CD8-positive, alpha-beta memory T cell (primary cell): ENCODE results near the gene ANKRD29. TPM values are rescaled to one million over a fixed set of nuclear protein-coding genes. Genes with fewer than 3 reads are reported as not detected.
A peak's percentile ranks its signal among the peaks of the same experiment; 100 is the strongest.
"Not testable (repeated sequence)": the region's sequence is repeated elsewhere in the genome, so short reads cannot be mapped to it uniquely, and the experiment has no call there.

Experiments used
- CTCF ChIA-PET: fragments of 350-600 bp; sonication (Branson Sonifier 250); formaldehyde crosslinking; loops from one replicate; lab custom pipeline; 2021; ENCODE audit warnings: antibody characterized with exemption; lab: Charles Lee
- POLR2A ChIA-PET: fragments of 350-600 bp; sonication (Branson Sonifier 250); formaldehyde crosslinking; loops from one replicate; lab custom pipeline; 2021; ENCODE audit warnings: antibody characterized with exemption; lab: Charles Lee
- DNase-seq, 5 donors: peaks; one replicate each; pipeline versions ENCODE4 v3.0.0 to v3.0.0-alpha.2; 2020 to 2022; ENCODE audit warnings: mixed read lengths in 1 of 5
- H3K27ac ChIP-seq: one replicate; pipeline ENCODE4 v1.7.0; 2013; ENCODE audit warnings: low read depth, mild to moderate bottlenecking, low read length, moderate library complexity
- H3K27me3 ChIP-seq: 2 replicates; pipeline ENCODE4 v1.7.0; 2013; ENCODE audit warnings: low read length, mild to moderate bottlenecking; ENCODE audit not compliant: insufficient read depth, poor library complexity, severe bottlenecking
- H3K36me3 ChIP-seq: 2 replicates; pipeline ENCODE4 v1.7.0; 2013; ENCODE audit warnings: mild to moderate bottlenecking, low read length, moderate library complexity; ENCODE audit not compliant: insufficient read depth
- H3K4me1 ChIP-seq: 2 replicates; pipeline ENCODE4 v1.7.0; 2013; ENCODE audit warnings: mild to moderate bottlenecking, low read length, moderate library complexity; ENCODE audit not compliant: insufficient read depth
- H3K4me3 ChIP-seq: 2 replicates; pipeline ENCODE4 v1.7.0; 2013; ENCODE audit warnings: mild to moderate bottlenecking, low read length
- H3K9me3 ChIP-seq: 2 replicates; pipeline ENCODE4 v1.7.0; 2013; ENCODE audit warnings: mild to moderate bottlenecking, low read length
- H3K27ac Mint-ChIP-seq, 8 donors: one replicate each; pipeline ENCODE4 v1.8.0; 2020 to 2021; ENCODE audit warnings: mixed read lengths in 8 of 8, mild to moderate bottlenecking in 6 of 8, inconsistent platforms in 3 of 8, moderate library complexity in 3 of 8
- H3K27me3 Mint-ChIP-seq, 2 donors: one replicate each; pipeline ENCODE4 v1.8.0; 2020 to 2021; ENCODE audit warnings: mixed read lengths in 2 of 2, mild to moderate bottlenecking in 1 of 2, moderate library complexity in 1 of 2
- H3K36me3 Mint-ChIP-seq, 3 donors: one replicate each; pipeline ENCODE4 v1.8.0; 2020 to 2021; ENCODE audit warnings: mixed read lengths in 3 of 3, inconsistent platforms in 1 of 3, mild to moderate bottlenecking in 1 of 3
- H3K4me1 Mint-ChIP-seq, 3 donors: one replicate each; pipeline ENCODE4 v1.8.0; 2020 to 2021; ENCODE audit warnings: mixed read lengths in 3 of 3, inconsistent platforms in 1 of 3, mild to moderate bottlenecking in 1 of 3
- H3K4me3 Mint-ChIP-seq, 7 donors: one replicate each; pipeline ENCODE4 v1.8.0; 2020 to 2021; ENCODE audit warnings: mixed read lengths in 7 of 7, mild to moderate bottlenecking in 6 of 7, moderate library complexity in 4 of 7, inconsistent platforms in 2 of 7
- H3K9me3 Mint-ChIP-seq, 5 donors: one replicate each; pipeline ENCODE4 v1.8.0; 2020 to 2022; ENCODE audit warnings: mixed read lengths in 5 of 5, mild to moderate bottlenecking in 3 of 5, moderate library complexity in 2 of 5, inconsistent platforms in 1 of 5
- polyA plus RNA-seq: library from polyadenylated mRNA; unstranded; fragments of 300-500 nt; fragmentation: Illumina TruSeq; gene quantifications from one replicate; pipeline ENCODE4 v1.2.3, GENCODE V29; 2021
- total RNA-seq, 2 experiments: library from RNA; stranded (reverse); gene quantifications; one replicate each; pipeline ENCODE4 v1.2.3, GENCODE V29; 2021

ANKRD29 gene
- total and polyA plus RNA-seq, 3 experiments from 2014 or later = not detected

DNA sequence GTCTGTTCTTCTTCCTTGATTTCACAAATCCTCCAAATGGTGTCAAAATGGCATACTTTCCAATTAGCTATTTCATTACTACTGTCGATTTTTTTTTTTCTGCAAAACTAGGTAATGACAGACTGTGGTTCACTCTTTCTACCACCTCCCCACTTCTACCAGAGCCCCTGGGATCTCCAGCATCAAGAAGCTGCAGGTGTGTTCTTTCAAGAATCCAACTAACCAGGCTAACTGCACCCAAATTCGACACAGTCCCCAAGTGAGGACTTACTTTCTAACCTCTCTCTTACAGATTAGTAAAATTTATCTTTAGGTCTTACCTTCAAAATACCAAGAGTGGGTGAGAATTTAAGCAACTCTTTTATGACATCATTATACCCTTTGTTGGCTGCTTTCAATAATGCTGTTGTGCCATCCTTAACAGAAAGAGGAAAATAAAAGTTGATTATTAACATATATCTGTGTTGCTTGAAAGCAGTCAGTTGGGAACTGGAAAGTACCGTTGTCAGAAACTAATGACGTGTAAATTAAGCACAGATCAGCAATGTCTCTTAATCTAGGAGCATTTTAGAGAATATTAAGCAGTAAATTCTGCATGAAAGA, 45.2 kb downstream of the ANKRD29 start:
- CTCF ChIA-PET = no interaction called here
- Histone ChIP-seq H3K9me3 (no peaks in the 10 kb centered on the region), H3K4me3 (no peak overlapping the region), H3K27me3 (peaks cover 32% of the 10 kb centered on the region), H3K27ac (no peak overlapping the region), H3K36me3 (no peaks in the 10 kb centered on the region), H3K4me1 (peaks cover 8% of the 10 kb centered on the region)
- H3K4me1 Mint-ChIP-seq = peaks cover 6 to 16% (median 9%) of the 10 kb centered on the region in 3 donors
- H3K27me3 Mint-ChIP-seq = peaks cover 21 to 37% of the 10 kb centered on the region in 2 donors
- DNase-seq = no peak
- peaks cover 0 to 3% (median 0%) of the 10 kb centered on the region in 3 donors for H3K36me3 Mint-ChIP-seq
- H3K9me3 Mint-ChIP-seq = no peaks in the 10 kb centered on the region
- no peak overlapping the region for H3K27ac Mint-ChIP-seq
- POLR2A ChIA-PET = no interaction called here
- peak overlapping the region in 1 of 7 donors; percentile 38 for H3K4me3 Mint-ChIP-seq

- peaks cover 0 to 4% (median 0%) of the 10 kb centered on the region in 3 donors for H3K36me3 Mint-ChIP-seq
- CTCF ChIA-PET = no interaction called here
- H3K36me3 ChIP-seq = no peaks in the 10 kb centered on the region
- H3K27me3 Mint-ChIP-seq = peaks cover 15 to 27% of the 10 kb centered on the region in 2 donors
- no peak for DNase-seq
- H3K4me3 ChIP-seq = no peak overlapping the region
- H3K4me1 Mint-ChIP-seq = peaks cover 6 to 16% (median 7%) of the 10 kb centered on the region in 3 donors
- no peak overlapping the region for H3K27ac Mint-ChIP-seq
- H3K27ac ChIP-seq = no peak overlapping the region
- POLR2A ChIA-PET = no interaction called here
- peaks cover 8% of the 10 kb centered on the region for H3K4me1 ChIP-seq
- H3K9me3 Mint-ChIP-seq = no peaks in the 10 kb centered on the region
- peaks cover 26% of the 10 kb centered on the region for H3K27me3 ChIP-seq
- no peaks in the 10 kb centered on the region for H3K9me3 ChIP-seq
- H3K4me3 Mint-ChIP-seq = no peak overlapping the region
These were observed 46.5 kb downstream of the ANKRD29 start for GRCh38 chr18:23616258-23616657.

DNA sequence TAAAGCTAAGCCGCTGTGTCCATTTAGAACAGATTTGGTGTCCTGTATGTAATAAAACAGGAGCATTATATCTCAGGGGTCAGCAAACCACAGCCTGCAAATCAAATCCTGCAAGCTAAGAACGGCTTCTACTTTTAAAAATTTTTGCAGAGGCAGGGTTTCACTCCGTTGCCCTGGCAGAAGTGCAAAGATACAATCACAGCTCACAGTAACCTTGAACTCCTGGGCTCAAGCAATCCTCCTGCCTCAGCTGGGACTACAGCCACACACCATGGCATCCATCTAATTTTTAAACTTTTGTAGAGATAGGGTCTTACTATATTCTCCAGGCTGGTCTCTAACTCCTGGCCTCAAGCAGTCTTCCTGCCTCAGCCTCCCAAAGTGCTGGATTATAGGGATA, 47.8 kb downstream of the ANKRD29 start:
- no peak overlapping the region for H3K4me3 ChIP-seq
- H3K9me3 Mint-ChIP-seq = no peaks in the 10 kb centered on the region
- ChIA-PET CTCF (interaction anchor here (1.0 kb wide), 2 partner anchors 24 to 75 kb away, joined by 3 to 4 read pairs; no protein-coding TSS in a partner anchor), POLR2A (no interaction called here)
- no peak overlapping the region for H3K4me3 Mint-ChIP-seq
- H3K27ac Mint-ChIP-seq = no peak overlapping the region
- peaks cover 5 to 13% of the 10 kb centered on the region in 2 donors for H3K27me3 Mint-ChIP-seq
- H3K27me3 ChIP-seq = peaks cover 12% of the 10 kb centered on the region
- no peak overlapping the region for H3K27ac ChIP-seq
- H3K4me1 ChIP-seq = peaks cover 6% of the 10 kb centered on the region
- H3K36me3 ChIP-seq = no peaks in the 10 kb centered on the region
- H3K9me3 ChIP-seq = no peaks in the 10 kb centered on the region
- H3K4me1 Mint-ChIP-seq = peaks cover 4 to 14% (median 6%) of the 10 kb centered on the region in 3 donors
- peaks cover 0 to 4% (median 0%) of the 10 kb centered on the region in 3 donors for H3K36me3 Mint-ChIP-seq
- no peak for DNase-seq

GRCh38 chr18:23614413-23614812, 48.3 kb downstream of the ANKRD29 start:
- POLR2A ChIA-PET = no interaction called here
- peaks cover 2 to 13% of the 10 kb centered on the region in 2 donors for H3K27me3 Mint-ChIP-seq
- H3K36me3 Mint-ChIP-seq = peaks cover 0 to 4% (median 0%) of the 10 kb centered on the region in 3 donors
- H3K36me3 ChIP-seq = no peaks in the 10 kb centered on the region
- no peak overlapping the region for H3K4me3 ChIP-seq
- no peak overlapping the region for H3K27ac Mint-ChIP-seq
- H3K4me1 Mint-ChIP-seq = peaks cover 0 to 10% (median 2%) of the 10 kb centered on the region in 3 donors
- CTCF ChIA-PET = interaction anchor here (1.0 to 2.5 kb wide), 3 partner anchors 8 to 74 kb away, joined by 3 to 8 read pairs (median 4); no protein-coding TSS in a partner anchor
- no peak overlapping the region for H3K27ac ChIP-seq
- H3K27me3 ChIP-seq = peaks cover 7% of the 10 kb centered on the region
- H3K4me1 ChIP-seq = peaks cover 1% of the 10 kb centered on the region
- no peaks in the 10 kb centered on the region for H3K9me3 Mint-ChIP-seq
- no peak overlapping the region for H3K4me3 Mint-ChIP-seq
- H3K9me3 ChIP-seq = no peaks in the 10 kb centered on the region
- DNase-seq = no peak

- H3K27ac ChIP-seq, H3K27ac Mint-ChIP-seq, H3K36me3 ChIP-seq, H3K27me3 ChIP-seq, H3K4me3 Mint-ChIP-seq, H3K36me3 Mint-ChIP-seq, DNase-seq, H3K4me1 Mint-ChIP-seq, H3K9me3 Mint-ChIP-seq, H3K4me1 ChIP-seq, H3K4me3 ChIP-seq, POLR2A ChIA-PET, H3K9me3 ChIP-seq: not testable (repeated sequence)
- CTCF ChIA-PET = interaction anchor here (0.8 to 2.5 kb wide), 2 partner anchors 9 to 91 kb away, joined by 3 to 8 read pairs; no protein-coding TSS in a partner anchor
- H3K27me3 Mint-ChIP-seq = peaks cover 2 to 11% of the 10 kb centered on the region in 2 donors
These were observed 49.6 kb downstream of the ANKRD29 start for GRCh38 chr18:23613091-23613475.

- Mint-ChIP-seq H3K4me1 (no peaks in the 10 kb centered on the region), H3K27ac (no peak overlapping the region), H3K27me3 (peaks cover 2 to 8% of the 10 kb centered on the region in 2 donors), H3K4me3 (no peak overlapping the region), H3K9me3 (no peaks in the 10 kb centered on the region), H3K36me3 (peaks cover 0 to 6% (median 0%) of the 10 kb centered on the region in 3 donors)
- no peaks in the 10 kb centered on the region for H3K27me3 ChIP-seq
- ChIA-PET CTCF (interaction anchor here (2.5 kb wide), 1 partner anchor 10 kb away, joined by 8 read pairs; no protein-coding TSS in a partner anchor), POLR2A (no interaction called here)
- H3K9me3 ChIP-seq = no peaks in the 10 kb centered on the region
- no peaks in the 10 kb centered on the region for H3K4me1 ChIP-seq
- H3K36me3 ChIP-seq = no peaks in the 10 kb centered on the region
- no peak overlapping the region for H3K4me3 ChIP-seq
- DNase-seq = no peak
- H3K27ac ChIP-seq = no peak overlapping the region
These were observed 50.1 kb downstream of the ANKRD29 start for GRCh38 chr18:23612434-23613090.

GRCh38 chr18:23609390-23610023, 53.2 kb downstream of the ANKRD29 start:
- no peak overlapping the region for H3K27ac ChIP-seq
- Mint-ChIP-seq H3K4me1 (no peaks in the 10 kb centered on the region), H3K27ac (no peak overlapping the region), H3K36me3 (peaks cover 0 to 8% (median 0%) of the 10 kb centered on the region in 3 donors), H3K9me3 (no peaks in the 10 kb centered on the region), H3K27me3 (peaks cover 2 to 8% of the 10 kb centered on the region in 2 donors), H3K4me3 (no peak overlapping the region)
- H3K4me3 ChIP-seq = no peak overlapping the region
- no peak for DNase-seq
- no peaks in the 10 kb centered on the region for H3K4me1 ChIP-seq
- ChIA-PET POLR2A (no interaction called here), CTCF (interaction anchor here (2.0 kb wide), 1 partner anchor 12 kb away, joined by 4 read pairs; no protein-coding TSS in a partner anchor)
- no peaks in the 10 kb centered on the region for H3K9me3 ChIP-seq
- no peaks in the 10 kb centered on the region for H3K27me3 ChIP-seq
- no peaks in the 10 kb centered on the region for H3K36me3 ChIP-seq

DNA sequence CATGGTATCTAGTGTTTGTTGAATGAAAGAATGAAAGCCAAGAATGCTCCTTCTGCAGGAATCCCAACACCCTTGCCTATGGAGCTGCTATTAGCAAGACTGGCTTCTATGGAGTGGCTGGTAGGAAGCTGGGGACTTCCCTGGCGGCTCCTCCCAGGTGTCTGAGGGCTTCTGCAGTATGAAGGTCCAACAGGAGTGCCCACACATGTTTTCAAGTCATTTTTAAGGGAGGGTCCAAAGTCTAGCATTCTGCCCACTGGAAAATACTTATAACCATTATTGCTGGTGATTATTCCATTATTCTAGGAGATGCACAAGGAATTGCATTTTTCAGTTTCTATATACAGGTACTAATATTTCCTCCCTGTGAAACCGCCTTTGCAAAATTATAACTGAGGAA, 54.5 kb downstream of the ANKRD29 start:
- Histone ChIP-seq H3K4me1 (no peaks in the 10 kb centered on the region), H3K27ac (no peak overlapping the region), H3K27me3 (no peaks in the 10 kb centered on the region), H3K9me3 (no peaks in the 10 kb centered on the region), H3K4me3 (no peak overlapping the region), H3K36me3 (no peaks in the 10 kb centered on the region)
- CTCF ChIA-PET = no interaction called here
- Mint-ChIP-seq H3K36me3 (peaks cover 0 to 8% (median 0%) of the 10 kb centered on the region in 3 donors), H3K9me3 (no peaks in the 10 kb centered on the region), H3K4me1 (no peaks in the 10 kb centered on the region), H3K27ac (no peak overlapping the region), H3K4me3 (no peak overlapping the region), H3K27me3 (peaks cover 2 to 10% of the 10 kb centered on the region in 2 donors)
- POLR2A ChIA-PET = no interaction called here
- no peak for DNase-seq
